Upper lobe of left lung (tissue), 6 donors: ENCODE data around the gene UBN1. TPM values are rescaled to one million over a fixed set of nuclear protein-coding genes. Genes with fewer than 3 reads are reported as not detected.

Source experiments
- ATAC-seq, 2 donors: fragments of 200-7000 bp; cut with Tn5 transposase; one replicate each; pipeline ENCODE4 v1.9.1; 2022; ENCODE audit warnings: mild to moderate bottlenecking in 2 of 2, moderate library complexity in 2 of 2; ENCODE audit not compliant: low FRiP score in 2 of 2
- DNase-seq, 2 donors: peaks; one replicate each; pipeline ENCODE4 v3.0.0-alpha.2; 2019 to 2020
- H3K27ac ChIP-seq, 4 donors: fragments of 200-600 bp; sonication (generic); one replicate each; pipeline ENCODE4 v1.5.1; 2016 to 2019
- H3K27me3 ChIP-seq, 4 donors: fragments of 200-600 bp; sonication (generic); one replicate each; pipeline ENCODE4 v1.5.1; 2017 to 2019
- H3K36me3 ChIP-seq, 4 donors: fragments of 200-600 bp; sonication (generic); one replicate each; pipeline ENCODE4 v1.5.1; 2016 to 2019
- H3K4me1 ChIP-seq, 4 donors: fragments of 200-600 bp; sonication (generic); one replicate each; pipeline ENCODE4 v1.5.1; 2018 to 2019
- H3K4me3 ChIP-seq, 4 donors: fragments of 200-600 bp; sonication (generic); one replicate each; pipeline ENCODE4 v1.5.1; 2017 to 2019; ENCODE audit warnings: mild to moderate bottlenecking in 2 of 4, moderate library complexity in 1 of 4
- H3K9me3 ChIP-seq, 4 donors: fragments of 200-600 bp; sonication (generic); one replicate each; pipeline ENCODE4 v1.5.1; 2018 to 2019
- EP300 ChIP-seq, 4 donors: sonication (generic); formaldehyde crosslinking; IDR thresholded peaks; one replicate each; pipeline ENCODE4 v1.5.1; 2017; ENCODE audit warnings: antibody characterized with exemption in 4 of 4, control low read depth in 2 of 4
- POLR2A ChIP-seq, 4 donors: fragments of 450-650 bp; IDR thresholded peaks; one replicate each; pipeline ENCODE4 v1.5.1; 2016 to 2017; ENCODE audit warnings: antibody characterized with exemption in 4 of 4, mild to moderate bottlenecking in 2 of 4
- POLR2AphosphoS5 ChIP-seq, 2 donors: sonication (generic); formaldehyde crosslinking; IDR thresholded peaks; one replicate each; pipeline ENCODE4 v1.5.1; 2017; ENCODE audit warnings: antibody characterized with exemption in 2 of 2
- WGBS, 2 donors: methylation state at CpG; one replicate each; pipeline ENCODE4 v1.1.5; 2017 to 2018; 5-methylcytosine and 5-hydroxymethylcytosine counted together
- total RNA-seq, 6 donors: library from RNA; depleted of rRNA in 4 of 6; stranded (reverse); fragments of >200 nt in 4 of 6; gene quantifications; one replicate each; pipeline versions ENCODE4 v1.1.0 to v1.2.1, GENCODE V29; 2016 to 2021
- TF ChIP-seq, protein P1 (sequence below), 6 experiments: fragments of 450-650 bp in 4 of 6; fragments of 200-600 bp in 2 of 6; sonication (generic) in 2 of 6; IDR thresholded peaks; one replicate each; pipeline ENCODE4 v1.5.1; 2016 to 2019; ENCODE audit warnings: antibody characterized with exemption in 6 of 6
- donor health status: DM: no; HTN: no; CAD: no; lungs with moderate emphysema.
- donor health status: DM: no; HTN: yes; CAD: no; lungs with severe emphysema.

UBN1 gene
- total RNA-seq, 6 donors from 2014 or later, result 35.7 to 49.2 (median 38.8) TPM

DNA sequence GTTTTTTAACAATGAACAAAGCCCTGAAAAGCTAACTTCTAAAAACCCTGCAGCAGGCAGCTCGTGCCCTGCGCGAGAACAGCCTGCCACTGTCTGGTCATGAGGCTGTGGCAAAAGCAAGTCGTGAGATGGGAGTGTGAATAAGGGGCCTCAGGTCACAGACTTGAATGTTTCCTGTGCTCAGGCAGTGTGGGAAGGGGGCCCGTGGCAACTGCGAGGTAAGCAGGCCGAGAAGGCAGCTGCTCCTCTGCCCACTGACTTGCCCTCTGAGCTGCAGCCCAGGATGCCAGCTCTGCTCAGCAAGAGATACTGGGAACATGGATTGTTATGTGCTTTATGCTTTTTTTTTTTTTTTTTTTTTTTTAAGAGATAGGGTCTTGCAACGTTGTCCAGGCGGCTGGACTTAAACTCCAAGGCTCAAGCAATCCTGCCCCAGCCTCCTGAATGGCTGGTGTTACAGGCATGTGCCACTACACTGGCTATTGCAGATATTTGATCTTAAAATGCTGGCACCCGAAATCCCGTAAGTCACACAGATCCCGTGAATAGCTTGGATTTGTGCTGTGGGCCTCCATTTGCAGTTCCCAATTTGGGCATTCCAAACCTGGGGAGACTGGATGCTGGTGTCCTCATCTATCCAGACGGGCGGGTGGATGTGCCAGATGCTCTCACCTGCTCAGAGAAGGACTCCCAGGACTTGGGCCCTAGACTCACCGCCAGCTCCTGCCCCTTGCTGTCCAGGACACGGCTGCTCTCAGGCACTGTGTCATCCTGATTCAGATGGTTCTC is 44.0 kb downstream of the UBN1 start:
- no peak overlapping the region for H3K27ac ChIP-seq
- H3K9me3 ChIP-seq, result no peaks in the 10 kb centered on the region
- H3K27me3 ChIP-seq, result no peaks in the 10 kb centered on the region
- H3K4me1 ChIP-seq, result peaks cover 0 to 4% (median 0%) of the 10 kb centered on the region in 4 donors
- H3K4me3 ChIP-seq, result no peak overlapping the region
- ATAC-seq (no peak), DNase-seq (no peak)
- TF ChIP-seq POLR2A (IDR thresholded peaks at IDR 0.05), result no peak
- no peak for TF ChIP-seq EP300 (IDR thresholded peaks at IDR 0.05)
- TF ChIP-seq POLR2AphosphoS5 (IDR thresholded peaks at IDR 0.05), result no peak
- TF ChIP-seq, protein P1, sequence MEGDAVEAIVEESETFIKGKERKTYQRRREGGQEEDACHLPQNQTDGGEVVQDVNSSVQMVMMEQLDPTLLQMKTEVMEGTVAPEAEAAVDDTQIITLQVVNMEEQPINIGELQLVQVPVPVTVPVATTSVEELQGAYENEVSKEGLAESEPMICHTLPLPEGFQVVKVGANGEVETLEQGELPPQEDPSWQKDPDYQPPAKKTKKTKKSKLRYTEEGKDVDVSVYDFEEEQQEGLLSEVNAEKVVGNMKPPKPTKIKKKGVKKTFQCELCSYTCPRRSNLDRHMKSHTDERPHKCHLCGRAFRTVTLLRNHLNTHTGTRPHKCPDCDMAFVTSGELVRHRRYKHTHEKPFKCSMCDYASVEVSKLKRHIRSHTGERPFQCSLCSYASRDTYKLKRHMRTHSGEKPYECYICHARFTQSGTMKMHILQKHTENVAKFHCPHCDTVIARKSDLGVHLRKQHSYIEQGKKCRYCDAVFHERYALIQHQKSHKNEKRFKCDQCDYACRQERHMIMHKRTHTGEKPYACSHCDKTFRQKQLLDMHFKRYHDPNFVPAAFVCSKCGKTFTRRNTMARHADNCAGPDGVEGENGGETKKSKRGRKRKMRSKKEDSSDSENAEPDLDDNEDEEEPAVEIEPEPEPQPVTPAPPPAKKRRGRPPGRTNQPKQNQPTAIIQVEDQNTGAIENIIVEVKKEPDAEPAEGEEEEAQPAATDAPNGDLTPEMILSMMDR (IDR thresholded peaks at IDR 0.05), result no peak
- H3K36me3 ChIP-seq, result peaks cover 19 to 92% (median 55%) of the 10 kb centered on the region in 4 donors
- 88 to 91% methylated on average over 14 to 16 of the region's 16 CpGs for WGBS, 2 donors

DNA sequence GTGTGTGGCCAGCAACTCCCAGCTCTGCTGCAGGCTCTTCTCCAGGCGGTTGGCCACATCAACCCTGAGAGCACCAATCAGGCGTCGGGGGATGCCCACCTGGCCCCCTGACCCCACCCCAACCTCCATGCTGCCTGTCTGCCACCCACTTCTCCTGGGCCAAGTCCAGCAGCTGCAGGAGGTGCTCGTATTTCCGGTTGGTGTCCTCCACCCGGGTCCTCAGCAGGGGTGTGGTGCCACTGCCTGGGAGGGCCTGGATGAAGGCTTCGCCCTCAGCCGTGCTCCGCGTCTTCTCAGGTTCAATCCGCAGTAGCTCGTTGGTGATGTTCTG is 44.6 kb downstream of the UBN1 start:
- ATAC-seq (no peak), DNase-seq (no peak)
- Histone ChIP-seq H3K9me3 (no peaks in the 10 kb centered on the region), H3K4me3 (no peak overlapping the region), H3K27me3 (no peaks in the 10 kb centered on the region), H3K36me3 (peaks cover 15 to 89% (median 49%) of the 10 kb centered on the region in 4 donors), H3K4me1 (peaks cover 0 to 4% (median 0%) of the 10 kb centered on the region in 4 donors), H3K27ac (no peak overlapping the region)
- TF ChIP-seq, protein P1 (IDR thresholded peaks at IDR 0.05), result no peak
- TF ChIP-seq POLR2AphosphoS5 (IDR thresholded peaks at IDR 0.05), result no peak
- TF ChIP-seq EP300 (IDR thresholded peaks at IDR 0.05), result no peak
- no peak for TF ChIP-seq POLR2A (IDR thresholded peaks at IDR 0.05)
- 83 to 94% methylated on average over 6 to 12 of the region's 12 CpGs for WGBS, 2 donors

DNA sequence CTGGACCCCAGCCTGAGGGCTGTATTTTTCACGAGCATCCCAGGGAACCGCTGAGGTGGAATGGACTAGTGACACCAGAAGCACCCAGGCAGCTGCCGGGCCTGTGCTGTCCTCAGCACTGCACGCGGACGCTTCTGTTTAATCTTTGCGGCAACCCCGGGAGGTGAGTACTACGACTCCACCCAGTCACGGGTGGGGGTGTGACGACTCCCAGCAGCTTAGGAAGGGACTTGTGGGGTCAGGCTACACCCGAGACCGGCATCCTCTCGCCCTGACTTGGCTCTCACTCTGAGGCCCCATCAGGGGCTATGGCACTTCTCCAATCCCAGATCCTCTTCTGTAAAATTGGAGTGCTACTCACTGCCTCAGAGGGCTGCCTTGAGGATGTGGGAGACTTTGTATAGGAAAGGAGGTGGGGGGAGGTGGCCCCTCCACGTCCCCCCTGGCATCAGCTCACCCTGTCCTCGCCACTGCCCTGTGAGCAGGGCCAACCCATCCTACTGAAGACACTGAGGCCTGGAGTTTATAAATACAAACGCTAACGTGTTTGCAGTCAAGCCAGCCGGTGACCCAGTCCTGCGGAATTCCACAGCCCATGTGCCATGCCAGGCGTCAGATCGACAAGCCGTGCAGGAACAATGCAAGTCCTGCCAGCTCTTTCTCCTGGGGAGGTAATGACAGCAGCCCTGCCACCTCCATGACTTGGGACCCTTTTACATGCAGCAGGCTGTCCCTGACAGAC is 45.3 kb downstream of the UBN1 start:
- no peak for ATAC-seq
- Histone ChIP-seq H3K4me3 (no peak overlapping the region), H3K9me3 (no peaks in the 10 kb centered on the region), H3K36me3 (peaks cover 8 to 89% (median 44%) of the 10 kb centered on the region in 4 donors), H3K27ac (no peak overlapping the region), H3K27me3 (no peaks in the 10 kb centered on the region), H3K4me1 (peaks cover 0 to 4% (median 0%) of the 10 kb centered on the region in 4 donors)
- TF ChIP-seq POLR2A (IDR thresholded peaks at IDR 0.05) (no peak), EP300 (IDR thresholded peaks at IDR 0.05) (no peak)
- TF ChIP-seq, protein P1 (IDR thresholded peaks at IDR 0.05), result no peak
- no peak for DNase-seq
- 53% methylated on average over 14 to 23 of the region's 23 CpGs for WGBS, 2 donors

DNA sequence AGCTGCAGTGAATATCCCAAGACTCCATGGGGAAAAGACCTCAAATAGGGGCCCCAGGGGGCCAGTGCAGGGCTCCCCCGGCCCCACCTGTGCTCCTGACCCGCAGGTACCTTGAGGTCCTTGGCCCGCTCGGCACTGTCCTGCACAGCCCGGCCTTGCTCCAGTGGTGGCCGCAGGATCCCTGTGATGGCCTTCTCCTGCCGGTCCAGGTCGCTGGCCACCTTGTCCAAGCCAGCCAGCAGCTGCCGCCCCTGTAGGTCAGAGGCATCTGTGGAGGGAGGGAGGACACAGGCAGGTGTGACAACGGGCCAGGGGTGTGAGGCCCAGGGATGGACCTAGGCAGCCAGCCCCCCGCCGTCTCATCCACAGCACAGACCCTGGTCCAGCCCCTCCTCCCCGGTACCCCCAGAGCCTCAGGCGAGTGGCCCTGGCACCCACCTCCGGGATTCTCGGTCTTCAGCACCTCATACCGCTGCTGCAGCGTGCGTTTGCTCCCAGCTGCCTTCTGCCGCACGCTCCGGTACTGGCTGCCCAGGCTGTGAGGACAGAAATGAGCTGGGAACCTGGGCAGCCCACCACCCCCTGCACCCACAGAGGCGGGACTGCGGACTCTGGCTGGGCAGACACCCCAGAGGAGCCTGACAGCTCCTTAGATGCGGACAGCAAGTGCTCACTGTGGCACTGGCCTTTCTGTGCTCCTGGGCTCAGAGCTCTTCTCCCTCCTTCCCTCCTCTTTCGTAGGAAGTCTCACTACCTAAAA is 46.0 kb downstream of the UBN1 start:
- H3K27ac ChIP-seq, result no peak overlapping the region
- 91 to 94% methylated on average over 12 to 26 of the region's 26 CpGs for WGBS, 2 donors
- no peak for ATAC-seq
- H3K27me3 ChIP-seq, result no peaks in the 10 kb centered on the region
- TF ChIP-seq, protein P1 (IDR thresholded peaks at IDR 0.05), result no peak
- TF ChIP-seq EP300 (IDR thresholded peaks at IDR 0.05), result no peak
- no peak for TF ChIP-seq POLR2A (IDR thresholded peaks at IDR 0.05)
- no peak for TF ChIP-seq POLR2AphosphoS5 (IDR thresholded peaks at IDR 0.05)
- peaks cover 4 to 85% (median 43%) of the 10 kb centered on the region in 4 donors for H3K36me3 ChIP-seq
- H3K4me1 ChIP-seq, result peaks cover 0 to 4% (median 0%) of the 10 kb centered on the region in 4 donors
- H3K4me3 ChIP-seq, result no peak overlapping the region
- no peak for DNase-seq
- H3K9me3 ChIP-seq, result no peaks in the 10 kb centered on the region
